HepG2 (cell line): Measurements from ENCODE around the gene STAT5A. TPM values are rescaled to one million over a fixed set of nuclear protein-coding genes. Genes with fewer than 3 reads are reported as not detected.

Experiments used
- ATAC-seq: fragments of 200-7000 bp; cut with Tn5 transposase; 3 replicates; pipeline ENCODE4 v1.9.1; 2020; ENCODE audit warnings: mild to moderate bottlenecking, moderate library complexity
- BruUV-seq: library from RNA; stranded (reverse); fragments of 400-500 nt; replicated peaks from 2 replicates; lab custom pipeline; 2021; lab: Mats Ljungman, UMichigan
- CTCF ChIA-PET: fragments of 300-600 bp; formaldehyde crosslinking; extraction: SDS; loops from one replicate; lab custom pipeline; 2021; ENCODE audit warnings: low total read pairs, inconsistent platforms, low intra/inter-chr PET ratio; lab: Yijun Ruan, JAX
- POLR2A ChIA-PET: fragments of 350-600 bp; sonication (Branson Sonifier 250); formaldehyde crosslinking; loops from one replicate; lab custom pipeline; 2020; ENCODE audit warnings: antibody characterized with exemption, inconsistent platforms; lab: Yijun Ruan, JAX
- DNase-seq: peaks from one replicate; pipeline ENCODE4 v3.0.0-alpha.2; 2015; ENCODE audit warnings: low spot score
- FAIRE-seq: peaks from 3 replicates; lab custom pipeline; 2011; peaks lifted over from hg19 to GRCh38; lab: Jason Lieb, UNC
- H2AFZ ChIP-seq: one replicate; pipeline ENCODE4 v1.6.1; 2011; ENCODE audit warnings: low read length, inconsistent platforms
- H3K27ac ChIP-seq: fragments of 300-600 bp; 3 replicates; pipeline ENCODE4 v1.8.0; 2011; ENCODE audit warnings: mixed run types, mild to moderate bottlenecking, mixed read lengths, low read length, inconsistent platforms; ENCODE audit not compliant: insufficient read depth; ENCODE audit errors: extremely low read length
- H3K27me3 ChIP-seq, 2 experiments: fragments of 200-600 bp in 1 of 2; 2 replicates in 1 of 2; 3 replicates in 1 of 2; pipeline versions ENCODE4 v1.6.0 to v1.8.0; 2011; ENCODE audit warnings: low read length in 2 of 2, mild to moderate bottlenecking in 2 of 2, moderate library complexity in 2 of 2, inconsistent platforms in 1 of 2; ENCODE audit not compliant: insufficient read depth in 2 of 2, control insufficient read depth in 1 of 2
- H3K36me3 ChIP-seq, 2 experiments: fragments of 200-600 bp in 1 of 2; replicated peaks in 1 of 2; 2 replicates in 1 of 2; 3 replicates in 1 of 2; pipeline versions ENCODE4 v1.5.1 to v1.8.0; 2011; ENCODE audit warnings: low read length in 2 of 2, inconsistent platforms in 1 of 2; ENCODE audit not compliant: insufficient read depth in 2 of 2, control insufficient read depth in 1 of 2
- H3K4me1 ChIP-seq: 2 replicates; pipeline ENCODE4 v1.5.1; 2012; ENCODE audit warnings: low read length, inconsistent platforms; ENCODE audit not compliant: insufficient read depth
- H3K4me2 ChIP-seq: 2 replicates; pipeline ENCODE4 v1.6.0; 2011; ENCODE audit warnings: low read depth, low read length, inconsistent platforms
- H3K4me3 ChIP-seq, 3 experiments: fragments of 200-600 bp in 1 of 3; sonication (generic), shearing (Covaris generic) in 1 of 3; replicated peaks in 1 of 3; 2 replicates each; pipeline ENCODE4 v1.5.1; 2011 to 2016; ENCODE audit warnings: low read length in 3 of 3, inconsistent platforms in 2 of 3, low read depth in 2 of 3, mild to moderate bottlenecking in 2 of 3, control low read depth in 1 of 3, mixed read lengths in 1 of 3; ENCODE audit not compliant: insufficient read depth in 1 of 3
- H3K79me2 ChIP-seq: one replicate; pipeline ENCODE4 v1.6.1; 2011; ENCODE audit warnings: low read length, inconsistent platforms; ENCODE audit not compliant: insufficient read depth
- H3K9ac ChIP-seq: 2 replicates; pipeline ENCODE4 v1.6.0; 2011; ENCODE audit warnings: mild to moderate bottlenecking, low read depth, low read length, inconsistent platforms; ENCODE audit not compliant: insufficient read depth
- H3K9me3 ChIP-seq: 2 replicates; pipeline ENCODE4 v1.5.1; 2012; ENCODE audit warnings: mild to moderate bottlenecking, low read length
- H4K20me1 ChIP-seq: 2 replicates; pipeline ENCODE4 v1.6.0; 2011; ENCODE audit warnings: inconsistent platforms, mild to moderate bottlenecking, low read length, moderate library complexity; ENCODE audit not compliant: insufficient read depth
- FOSL2 ChIP-seq: sonication (generic); formaldehyde crosslinking; IDR thresholded peaks from 2 replicates; pipeline ENCODE4 v1.4.0; 2020; ENCODE audit warnings: missing genetic modification reagents
- SMAD3 ChIP-seq: sonication (generic); formaldehyde crosslinking; IDR thresholded peaks from 2 replicates; pipeline ENCODE4 v1.4.0; 2020; ENCODE audit warnings: missing genetic modification reagents
- TBL1XR1 ChIP-seq: fragments of 150-350 bp; IDR thresholded peaks from 2 replicates; pipeline ENCODE4 v1.6.1; 2014; ENCODE audit warnings: borderline replicate concordance, low read length; ENCODE audit not compliant: partially characterized antibody
- XBP1 ChIP-seq: sonication (generic); formaldehyde crosslinking; IDR thresholded peaks from 2 replicates; pipeline ENCODE4 v1.5.0; 2020; ENCODE audit warnings: missing genetic modification reagents
- ZNF383 ChIP-seq: sonication (generic); formaldehyde crosslinking; IDR thresholded peaks from 2 replicates; pipeline ENCODE4 v1.4.0; 2020; ENCODE audit warnings: missing genetic modification reagents, mild to moderate bottlenecking, borderline replicate concordance
- WGBS: methylation state at CpG from one replicate; pipeline ENCODE4 v1.1.6; 2017; ENCODE audit warnings: low lambda C conversion rate; 5-methylcytosine and 5-hydroxymethylcytosine counted together
- in situ Hi-C: cut with HindIII; loops from 2 replicates; pipeline ENCODE4 v1.10.0; 2017; ENCODE audit warnings: low pct_unique_long_range_greater_than_20kb; ENCODE audit not compliant: extremely low pct_ligation_motif_present
- intact Hi-C: fragments of 100-400 bp; cut with micrococcal nuclease; formaldehyde crosslinking; loops from one replicate; pipeline ENCODE4 v1.10.0; 2022; ENCODE audit not compliant: unreplicated experiment
- polyA plus RNA-seq, 8 experiments: library from polyadenylated mRNA; depleted of rRNA in 3 of 8; stranded (reverse) in 7 of 8; unstranded in 1 of 8; fragments of >200 nt; fragmentation: Illumina TruSeq in 4 of 8; extraction: Trizol in 4 of 8; gene quantifications; 2 replicates each; pipeline versions ENCODE4 v1.2.1 to v1.2.3, GENCODE V29; 2011 to 2016; ENCODE audit warnings: low read depth in 4 of 8, missing spikeins in 1 of 8, mixed read lengths in 1 of 8; ENCODE audit not compliant: insufficient read depth in 1 of 8
- total RNA-seq, 5 experiments: library from RNA; depleted of rRNA; stranded (reverse); fragments of >200 nt; fragmentation: Illumina TruSeq; extraction: Trizol; gene quantifications; 2 replicates each; pipeline ENCODE4 v1.2.3, GENCODE V29; 2016; ENCODE audit warnings: low read depth in 1 of 5
- TF ChIP-seq, protein P1 (sequence below): IDR thresholded peaks from 2 replicates; pipeline ENCODE4 v1.6.1; 2016; ENCODE audit warnings: mild to moderate bottlenecking
- TF ChIP-seq, protein P2 (sequence below): IDR thresholded peaks from 2 replicates; pipeline ENCODE4 v1.4.0; 2020; ENCODE audit warnings: mild to moderate bottlenecking, missing genetic modification reagents
- TF ChIP-seq, protein P3 (sequence below): sonication (generic); formaldehyde crosslinking; IDR thresholded peaks from 2 replicates; pipeline ENCODE4 v1.8.1; 2022; ENCODE audit warnings: mild to moderate bottlenecking, missing genetic modification reagents

The STAT5A gene
- total and polyA plus RNA-seq, 2 of the 13 experiments (the other 11 are each of a cell fraction or from before 2014, with no cell fraction given) = 1.4 to 4.1 TPM

DNA sequence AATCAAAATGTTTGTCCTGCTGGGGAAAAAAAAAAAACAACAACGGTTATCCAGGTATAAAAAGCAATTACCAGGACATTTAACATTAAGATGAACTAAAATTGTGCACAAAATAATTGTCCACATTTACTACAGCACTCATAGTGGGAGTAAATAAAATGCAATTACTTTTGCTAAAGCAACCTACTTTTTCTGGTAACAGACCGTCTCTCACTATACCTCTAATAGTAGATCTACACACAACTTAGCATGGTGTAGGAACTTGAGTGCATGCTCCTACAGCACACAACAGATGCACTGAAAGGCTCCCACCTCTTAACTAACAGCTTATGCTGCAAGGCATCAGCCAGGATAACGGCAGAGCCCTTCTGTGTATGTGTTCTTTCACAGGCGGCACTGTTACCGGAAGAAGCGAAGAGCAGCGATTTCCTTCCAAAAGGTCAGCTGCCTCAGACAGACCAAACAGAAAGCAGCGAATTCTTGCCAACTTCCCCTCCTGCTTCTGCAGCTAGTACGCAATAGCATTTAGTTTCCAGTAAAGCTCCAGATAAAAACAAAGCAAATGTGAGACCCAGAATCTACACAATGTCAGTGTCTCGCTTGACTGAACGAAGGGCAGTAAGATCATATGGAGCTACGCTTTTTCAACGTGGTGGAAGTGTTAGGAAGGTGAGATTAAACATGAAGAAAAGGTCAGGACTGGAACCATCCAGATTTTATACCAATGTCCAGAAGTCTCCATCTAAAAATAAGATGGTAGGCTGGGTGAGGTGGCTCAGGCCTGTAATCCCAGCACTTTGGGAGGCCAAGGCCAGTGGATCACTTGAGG, 39.7 kb upstream of the STAT5A start (continued):
- TF ChIP-seq, protein P1, sequence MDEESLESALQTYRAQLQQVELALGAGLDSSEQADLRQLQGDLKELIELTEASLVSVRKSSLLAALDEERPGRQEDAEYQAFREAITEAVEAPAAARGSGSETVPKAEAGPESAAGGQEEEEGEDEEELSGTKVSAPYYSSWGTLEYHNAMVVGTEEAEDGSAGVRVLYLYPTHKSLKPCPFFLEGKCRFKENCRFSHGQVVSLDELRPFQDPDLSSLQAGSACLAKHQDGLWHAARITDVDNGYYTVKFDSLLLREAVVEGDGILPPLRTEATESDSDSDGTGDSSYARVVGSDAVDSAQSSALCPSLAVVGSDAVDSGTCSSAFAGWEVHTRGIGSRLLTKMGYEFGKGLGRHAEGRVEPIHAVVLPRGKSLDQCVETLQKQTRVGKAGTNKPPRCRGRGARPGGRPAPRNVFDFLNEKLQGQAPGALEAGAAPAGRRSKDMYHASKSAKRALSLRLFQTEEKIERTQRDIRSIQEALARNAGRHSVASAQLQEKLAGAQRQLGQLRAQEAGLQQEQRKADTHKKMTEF = peak; percentile 87
- TF ChIP-seq, protein P2, sequence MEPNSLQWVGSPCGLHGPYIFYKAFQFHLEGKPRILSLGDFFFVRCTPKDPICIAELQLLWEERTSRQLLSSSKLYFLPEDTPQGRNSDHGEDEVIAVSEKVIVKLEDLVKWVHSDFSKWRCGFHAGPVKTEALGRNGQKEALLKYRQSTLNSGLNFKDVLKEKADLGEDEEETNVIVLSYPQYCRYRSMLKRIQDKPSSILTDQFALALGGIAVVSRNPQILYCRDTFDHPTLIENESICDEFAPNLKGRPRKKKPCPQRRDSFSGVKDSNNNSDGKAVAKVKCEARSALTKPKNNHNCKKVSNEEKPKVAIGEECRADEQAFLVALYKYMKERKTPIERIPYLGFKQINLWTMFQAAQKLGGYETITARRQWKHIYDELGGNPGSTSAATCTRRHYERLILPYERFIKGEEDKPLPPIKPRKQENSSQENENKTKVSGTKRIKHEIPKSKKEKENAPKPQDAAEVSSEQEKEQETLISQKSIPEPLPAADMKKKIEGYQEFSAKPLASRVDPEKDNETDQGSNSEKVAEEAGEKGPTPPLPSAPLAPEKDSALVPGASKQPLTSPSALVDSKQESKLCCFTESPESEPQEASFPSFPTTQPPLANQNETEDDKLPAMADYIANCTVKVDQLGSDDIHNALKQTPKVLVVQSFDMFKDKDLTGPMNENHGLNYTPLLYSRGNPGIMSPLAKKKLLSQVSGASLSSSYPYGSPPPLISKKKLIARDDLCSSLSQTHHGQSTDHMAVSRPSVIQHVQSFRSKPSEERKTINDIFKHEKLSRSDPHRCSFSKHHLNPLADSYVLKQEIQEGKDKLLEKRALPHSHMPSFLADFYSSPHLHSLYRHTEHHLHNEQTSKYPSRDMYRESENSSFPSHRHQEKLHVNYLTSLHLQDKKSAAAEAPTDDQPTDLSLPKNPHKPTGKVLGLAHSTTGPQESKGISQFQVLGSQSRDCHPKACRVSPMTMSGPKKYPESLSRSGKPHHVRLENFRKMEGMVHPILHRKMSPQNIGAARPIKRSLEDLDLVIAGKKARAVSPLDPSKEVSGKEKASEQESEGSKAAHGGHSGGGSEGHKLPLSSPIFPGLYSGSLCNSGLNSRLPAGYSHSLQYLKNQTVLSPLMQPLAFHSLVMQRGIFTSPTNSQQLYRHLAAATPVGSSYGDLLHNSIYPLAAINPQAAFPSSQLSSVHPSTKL = peak; percentile 82
- peak; percentile 71; the same call in 1 of the 2 replicates for TF ChIP-seq SMAD3
- TF ChIP-seq, all 625 proteins: peak for 169

DNA sequence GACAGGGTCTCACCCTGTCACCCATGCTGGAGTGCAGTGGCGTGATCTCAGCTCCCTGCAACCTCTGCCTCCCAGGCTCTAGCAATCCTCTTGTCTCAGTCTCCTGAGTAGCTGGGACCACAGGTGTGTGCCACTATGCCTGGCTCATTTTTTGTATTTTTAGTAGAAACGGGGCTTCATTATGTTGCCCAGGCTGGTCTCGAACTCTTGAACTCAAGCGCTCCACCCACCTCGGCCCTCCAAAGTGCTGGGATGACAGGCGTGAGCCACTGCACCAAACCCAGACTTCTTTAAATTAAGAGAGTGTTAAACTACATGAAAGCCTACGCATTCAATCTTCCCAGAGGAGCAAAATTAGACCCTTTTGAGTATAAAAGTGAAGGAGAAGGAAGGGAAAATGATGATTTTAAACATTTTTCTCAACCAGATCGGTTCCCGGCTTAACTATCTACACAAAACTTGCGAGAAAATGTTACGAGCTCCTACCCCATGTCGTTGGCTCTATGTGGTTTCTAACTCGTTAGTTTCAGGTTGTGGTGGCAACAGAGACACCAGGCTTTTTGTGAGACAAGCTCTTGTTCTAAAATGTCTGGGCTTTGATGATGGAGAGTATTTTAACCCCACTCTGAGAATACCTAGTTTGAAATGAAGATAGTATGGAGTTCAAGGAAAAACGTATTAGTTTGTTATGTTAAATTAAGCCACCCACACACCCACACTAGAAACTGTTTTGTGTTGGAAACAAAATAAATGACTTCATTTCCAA, 38.4 kb upstream of the STAT5A start:
- no peaks in the 10 kb centered on the region for H3K27me3 ChIP-seq
- 90% methylated on average over 14 of the region's 14 CpGs for WGBS
- H2AFZ ChIP-seq = no peak overlapping the region
- TF ChIP-seq, protein P3, sequence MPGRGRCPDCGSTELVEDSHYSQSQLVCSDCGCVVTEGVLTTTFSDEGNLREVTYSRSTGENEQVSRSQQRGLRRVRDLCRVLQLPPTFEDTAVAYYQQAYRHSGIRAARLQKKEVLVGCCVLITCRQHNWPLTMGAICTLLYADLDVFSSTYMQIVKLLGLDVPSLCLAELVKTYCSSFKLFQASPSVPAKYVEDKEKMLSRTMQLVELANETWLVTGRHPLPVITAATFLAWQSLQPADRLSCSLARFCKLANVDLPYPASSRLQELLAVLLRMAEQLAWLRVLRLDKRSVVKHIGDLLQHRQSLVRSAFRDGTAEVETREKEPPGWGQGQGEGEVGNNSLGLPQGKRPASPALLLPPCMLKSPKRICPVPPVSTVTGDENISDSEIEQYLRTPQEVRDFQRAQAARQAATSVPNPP = no peak
- TF ChIP-seq XBP1 = no peak
- no peak for TF ChIP-seq ZNF383
- TF ChIP-seq FOSL2 (CRISPR knock-in tag) = no peak
- TF ChIP-seq TBL1XR1 = no peak
- no peaks in the 10 kb centered on the region for H4K20me1 ChIP-seq
- no peak overlapping the region for H3K4me3 ChIP-seq
- CTCF ChIA-PET = no interaction called here
- H3K4me1 ChIP-seq = peaks cover 51% of the 10 kb centered on the region
- H3K4me2 ChIP-seq = no peak overlapping the region
- intact Hi-C loops = loop anchor here (2.0 to 10.0 kb wide), 3 partner anchors 27 to 65 kb away; partner anchors contain the start of genes HCRT and KCNH4
- DNase-seq (no peak), ATAC-seq (no peak), FAIRE-seq (no peak)
- H3K27ac ChIP-seq = no peak overlapping the region
- BruUV-seq = no TSS peak
- no peaks in the 10 kb centered on the region for H3K36me3 ChIP-seq
- H3K9me3 ChIP-seq = no peaks in the 10 kb centered on the region
- H3K9ac ChIP-seq = no peak overlapping the region
- in situ Hi-C loops = no loop called here
- POLR2A ChIA-PET = interaction anchor here (2.7 to 3.6 kb wide), 3 partner anchors 55 to 139 kb away, joined by 9 to 22 read pairs (median 21); partner anchors contain the start of genes GHDC and STAT3
- H3K79me2 ChIP-seq = peaks cover 19% of the 10 kb centered on the region
